Caki2 (cell line): ENCODE data around the gene OS9. TPM values are rescaled to one million over a fixed set of nuclear protein-coding genes. Genes with fewer than 3 reads are reported as not detected.
"Not testable (repeated sequence)": the region's sequence is repeated elsewhere in the genome, so short reads cannot be mapped to it uniquely, and the experiment has no call there.

Source experiments
- DNase-seq: peaks from one replicate; pipeline ENCODE4 v3.0.0-alpha.2; 2015; ENCODE audit warnings: low read depth
- in situ Hi-C: cut with HindIII; loops from 2 replicates; pipeline ENCODE4 v1.10.0; 2016; ENCODE audit warnings: low sequenced_read_pairs, low pct_unique_long_range_greater_than_20kb, mixed read lengths
- total RNA-seq: library from RNA; depleted of rRNA; stranded (reverse); fragments of >200 nt; shearing (Covaris generic); gene quantifications from 2 replicates; pipeline ENCODE4 v1.2.3, GENCODE V29; 2014; ENCODE audit warnings: low replicate concordance

Gene OS9
- total RNA-seq, 1 experiment from 2014 or later: 187 TPM

- in situ Hi-C loops: no loop called here
- DNase-seq: no peak
Observed at GRCh38 chr12:57719777-57720605, 26.1 kb downstream of the OS9 start.

- in situ Hi-C loops: no loop called here
- no peak for DNase-seq
Observed at GRCh38 chr12:57720606-57721595, 27.0 kb downstream of the OS9 start.

- DNase-seq, in situ Hi-C loops: not testable (repeated sequence)
Observed at GRCh38 chr12:57721846-57722608, 28.1 kb downstream of the OS9 start.

- DNase-seq: no peak
- in situ Hi-C loops: no loop called here
Observed at GRCh38 chr12:57722716-57723629, 29.0 kb downstream of the OS9 start.

GRCh38 chr12:57723630-57723962 is 29.7 kb downstream of the OS9 start:
- in situ Hi-C loops: no loop called here
- no peak for DNase-seq

GRCh38 chr12:57724003-57724935 is 30.3 kb downstream of the OS9 start:
- no peak for DNase-seq
- in situ Hi-C loops: no loop called here

DNA sequence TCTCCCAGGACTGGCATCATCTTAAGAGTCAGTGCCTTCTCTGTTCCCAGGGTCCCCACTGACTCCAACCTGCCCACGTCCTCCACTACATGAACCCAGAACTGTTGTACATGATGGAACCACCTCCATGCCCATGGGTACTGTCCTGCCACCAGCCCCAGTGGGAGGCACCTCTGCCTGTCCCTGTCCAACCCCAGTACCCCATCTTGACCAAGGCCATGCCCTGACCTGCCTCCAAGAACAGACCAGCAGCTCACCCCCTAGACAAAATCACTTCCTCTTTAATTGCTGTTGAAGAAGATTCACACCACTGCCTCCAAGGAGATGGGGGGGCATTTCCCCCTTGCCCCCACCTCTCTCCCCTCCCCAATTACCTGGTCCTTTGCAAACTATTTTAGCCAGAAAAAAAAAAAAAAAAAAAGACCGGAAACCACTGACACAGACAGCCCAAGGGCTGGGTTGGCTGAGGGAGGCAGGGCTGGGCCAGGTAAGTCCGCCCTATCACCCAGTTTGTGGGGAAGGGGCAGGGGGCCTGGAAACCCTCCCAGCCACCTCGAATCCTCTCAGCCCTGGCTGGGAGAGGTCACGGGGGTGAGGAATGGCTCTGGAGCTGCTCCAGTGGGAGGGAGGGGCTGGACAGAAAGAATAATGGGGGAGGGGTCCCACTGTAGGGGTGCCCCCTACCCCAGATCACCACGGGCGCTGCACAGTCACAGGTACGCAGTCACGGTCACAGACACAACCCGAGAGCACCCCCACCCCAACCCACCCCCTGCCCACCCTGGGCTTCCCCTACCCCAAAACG is 31.2 kb downstream of the OS9 start:
- in situ Hi-C loops: no loop called here

GRCh38 chr12:57725851-57726150 is 31.9 kb downstream of the OS9 start:
- in situ Hi-C loops: no loop called here
- no peak for DNase-seq

More for the DNA sequence above, 31.2 kb downstream of the OS9 start:
- no peak for DNase-seq

DNA sequence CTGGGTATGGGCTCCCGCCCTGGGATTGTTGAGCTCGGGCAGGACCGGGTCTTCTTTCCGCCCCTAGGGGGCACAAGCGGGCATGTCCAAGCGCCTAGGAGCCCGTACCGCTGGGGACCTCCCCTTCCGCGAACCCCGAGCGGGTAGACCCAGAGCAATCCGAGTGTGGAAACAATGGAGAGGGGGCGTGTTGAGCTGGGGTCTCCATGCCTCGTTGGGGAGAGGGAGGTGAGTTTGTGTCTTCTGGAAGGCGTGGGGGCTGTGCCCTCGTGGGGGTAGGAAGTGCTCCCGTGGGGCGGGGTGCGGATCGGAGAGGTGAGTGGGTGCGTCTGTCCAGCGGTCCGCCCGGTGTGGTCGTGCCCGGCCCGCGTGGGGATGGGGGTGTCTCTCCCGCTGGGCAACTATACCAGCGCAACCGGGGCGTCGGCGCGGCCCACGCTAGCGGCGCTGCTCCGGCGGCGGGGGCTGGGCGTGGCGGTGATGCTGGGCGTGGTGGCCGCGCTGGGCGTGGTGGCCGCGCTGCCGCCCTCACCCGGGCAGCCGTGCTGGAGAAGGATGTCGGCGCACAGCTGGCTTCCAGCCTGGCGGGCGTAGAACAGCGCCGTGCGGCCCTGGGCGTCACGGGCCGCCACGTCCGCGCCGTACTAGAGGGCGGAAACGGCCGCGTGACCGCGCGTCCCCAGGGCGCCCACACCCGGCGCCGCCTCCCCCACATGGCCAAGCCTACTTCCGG is 32.4 kb downstream of the OS9 start:
- DNase-seq: peak; percentile 87
- in situ Hi-C loops: no loop called here

GRCh38 chr12:57726884-57727757 is 33.2 kb downstream of the OS9 start:
- peak; percentile 57 for DNase-seq
- in situ Hi-C loops: no loop called here

- DNase-seq: peak; percentile 58
- in situ Hi-C loops: no loop called here
Observed at GRCh38 chr12:57727758-57728395, 33.9 kb downstream of the OS9 start.

DNA sequence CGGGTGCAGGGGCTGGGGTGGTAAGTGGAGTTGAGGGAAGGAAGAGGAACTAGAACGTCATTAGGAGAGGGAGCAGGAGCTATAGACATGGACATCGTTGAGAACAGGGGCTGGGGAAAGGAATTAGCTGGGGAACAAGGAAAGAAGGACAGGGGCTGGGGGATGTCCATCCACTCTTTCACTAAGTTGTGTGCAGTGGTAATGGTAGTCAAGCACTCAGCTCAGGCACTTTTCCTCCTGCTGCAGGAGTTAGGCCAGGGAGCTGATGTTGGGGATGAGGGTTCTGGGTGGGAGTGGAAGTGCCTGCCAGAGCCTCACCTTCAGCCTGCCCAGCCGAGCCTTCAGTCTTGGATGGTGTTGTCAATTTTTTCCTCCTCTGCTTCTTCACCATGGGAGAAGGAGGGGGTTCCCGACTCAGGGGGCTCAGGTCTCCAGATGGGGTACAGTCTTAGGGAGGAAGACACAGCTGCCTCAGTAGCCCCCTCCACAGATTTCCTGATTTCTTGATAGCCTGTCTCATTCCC is 35.5 kb downstream of the OS9 start:
- in situ Hi-C loops: no loop called here
- DNase-seq: no peak

- in situ Hi-C loops: no loop called here
Observed at GRCh38 chr12:57730336-57731067, 36.6 kb downstream of the OS9 start.

More at GRCh38 chr12:57730336-57731067, 36.6 kb downstream of the OS9 start:
- DNase-seq: no peak
